Measurements from ENCODE around the gene FBXO27.

The FBXO27 gene

GRCh38 chr19:39046037-39046821 lies 13.9 kb upstream of the FBXO27 start:
- in situ Hi-C loops (cut with MboI; ENCODE audit: low sequenced_read_pairs, unreplicated experiment): no loop called here
- no peak for DNase-seq (ENCODE audit: low spot score)
- TF ChIP-seq CTCF (IDR thresholded peaks at IDR 0.05; ENCODE audit: borderline replicate concordance, control extremely low read depth, extremely low read depth, insufficient read depth, missing control alignments): no peak

- no peak for TF ChIP-seq CTCF (IDR thresholded peaks at IDR 0.05; ENCODE audit: borderline replicate concordance, control extremely low read depth, extremely low read depth, insufficient read depth, missing control alignments)
- in situ Hi-C loops (cut with MboI; ENCODE audit: low sequenced_read_pairs, unreplicated experiment): no loop called here
- no peak for DNase-seq (ENCODE audit: low spot score)
These were observed 13.2 kb upstream of the FBXO27 start for GRCh38 chr19:39045506-39045905.

- TF ChIP-seq CTCF (IDR thresholded peaks at IDR 0.05; ENCODE audit: borderline replicate concordance, control extremely low read depth, extremely low read depth, insufficient read depth, missing control alignments): no peak
- in situ Hi-C loops (cut with MboI; ENCODE audit: low sequenced_read_pairs, unreplicated experiment): no loop called here
- DNase-seq (ENCODE audit: low spot score): peak; percentile 57
These were observed 5.7 kb upstream of the FBXO27 start for GRCh38 chr19:39038098-39038497.

- TF ChIP-seq CTCF (IDR thresholded peaks at IDR 0.05; ENCODE audit: borderline replicate concordance, control extremely low read depth, extremely low read depth, insufficient read depth, missing control alignments): no peak
- in situ Hi-C loops (cut with MboI; ENCODE audit: low sequenced_read_pairs, unreplicated experiment): no loop called here
- DNase-seq (ENCODE audit: low spot score): no peak
These were observed 4.8 kb upstream of the FBXO27 start for GRCh38 chr19:39037194-39037593.

GRCh38 chr19:39036581-39036980 lies 4.2 kb upstream of the FBXO27 start:
- TF ChIP-seq CTCF (IDR thresholded peaks at IDR 0.05; ENCODE audit: borderline replicate concordance, control extremely low read depth, extremely low read depth, insufficient read depth, missing control alignments): no peak
- in situ Hi-C loops (cut with MboI; ENCODE audit: low sequenced_read_pairs, unreplicated experiment): no loop called here

GRCh38 chr19:39031368-39032062 lies 834 bp downstream of the FBXO27 start:
- in situ Hi-C loops (cut with MboI; ENCODE audit: low sequenced_read_pairs, unreplicated experiment): no loop called here
- DNase-seq (ENCODE audit: low spot score): peak; percentile 90

More at GRCh38 chr19:39036581-39036980, 4.2 kb upstream of the FBXO27 start:
- no peak for DNase-seq (ENCODE audit: low spot score)

More at GRCh38 chr19:39031368-39032062, 834 bp downstream of the FBXO27 start:
- no peak for TF ChIP-seq CTCF (IDR thresholded peaks at IDR 0.05; ENCODE audit: borderline replicate concordance, control extremely low read depth, extremely low read depth, insufficient read depth, missing control alignments)
